GM12875 (cell line): ENCODE results near the gene NOS1AP.

Experiments
- H3K4me3 ChIP-seq: one replicate; pipeline ENCODE4 v1.5.1; 2011; ENCODE audit warnings: low read depth, low read length, control low read depth
- TF ChIP-seq, protein P1 (sequence below): IDR thresholded peaks from 2 replicates; pipeline ENCODE4 v1.5.1; 2011; ENCODE audit warnings: low read depth, mild to moderate bottlenecking, control low read depth, inconsistent platforms, low read length, moderate library complexity, borderline replicate concordance; ENCODE audit not compliant: insufficient read depth

The NOS1AP gene

GRCh38 chr1:162284206-162284955 is 214.9 kb downstream of the NOS1AP start:
- TF ChIP-seq, protein P1, sequence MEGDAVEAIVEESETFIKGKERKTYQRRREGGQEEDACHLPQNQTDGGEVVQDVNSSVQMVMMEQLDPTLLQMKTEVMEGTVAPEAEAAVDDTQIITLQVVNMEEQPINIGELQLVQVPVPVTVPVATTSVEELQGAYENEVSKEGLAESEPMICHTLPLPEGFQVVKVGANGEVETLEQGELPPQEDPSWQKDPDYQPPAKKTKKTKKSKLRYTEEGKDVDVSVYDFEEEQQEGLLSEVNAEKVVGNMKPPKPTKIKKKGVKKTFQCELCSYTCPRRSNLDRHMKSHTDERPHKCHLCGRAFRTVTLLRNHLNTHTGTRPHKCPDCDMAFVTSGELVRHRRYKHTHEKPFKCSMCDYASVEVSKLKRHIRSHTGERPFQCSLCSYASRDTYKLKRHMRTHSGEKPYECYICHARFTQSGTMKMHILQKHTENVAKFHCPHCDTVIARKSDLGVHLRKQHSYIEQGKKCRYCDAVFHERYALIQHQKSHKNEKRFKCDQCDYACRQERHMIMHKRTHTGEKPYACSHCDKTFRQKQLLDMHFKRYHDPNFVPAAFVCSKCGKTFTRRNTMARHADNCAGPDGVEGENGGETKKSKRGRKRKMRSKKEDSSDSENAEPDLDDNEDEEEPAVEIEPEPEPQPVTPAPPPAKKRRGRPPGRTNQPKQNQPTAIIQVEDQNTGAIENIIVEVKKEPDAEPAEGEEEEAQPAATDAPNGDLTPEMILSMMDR = no peak
- no peak overlapping the region for H3K4me3 ChIP-seq

- H3K4me3 ChIP-seq = no peak overlapping the region
- TF ChIP-seq, protein P1 = no peak
Observed at GRCh38 chr1:162285149-162285561, 215.7 kb downstream of the NOS1AP start.

GRCh38 chr1:162291000-162291399 is 221.5 kb downstream of the NOS1AP start:
- no peak overlapping the region for H3K4me3 ChIP-seq
- TF ChIP-seq, protein P1 = no peak

DNA sequence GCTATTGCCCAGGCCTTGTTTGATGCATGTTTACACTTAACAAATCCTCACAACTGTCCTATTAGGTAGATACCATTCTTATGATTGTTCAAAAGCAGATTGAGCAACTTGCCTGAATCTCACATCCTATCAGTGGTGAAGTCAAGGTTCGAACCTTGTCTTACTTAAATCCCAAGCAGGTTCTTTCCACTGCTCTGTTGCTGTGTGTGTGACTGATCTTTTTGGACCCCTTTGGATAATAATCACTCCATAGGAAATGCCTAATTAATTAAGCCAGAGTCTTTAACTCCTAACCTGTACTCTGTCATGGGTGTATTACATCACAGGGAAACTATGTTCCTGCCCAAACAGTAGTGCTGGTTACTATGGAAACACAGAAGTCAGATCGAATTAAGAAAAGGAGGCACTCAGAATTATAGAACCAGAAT is 222.9 kb downstream of the NOS1AP start:
- TF ChIP-seq, protein P1 = no peak
- H3K4me3 ChIP-seq = no peak overlapping the region

- TF ChIP-seq, protein P1 = no peak
- H3K4me3 ChIP-seq = no peak overlapping the region
Observed at GRCh38 chr1:162293073-162293692, 223.7 kb downstream of the NOS1AP start.

DNA sequence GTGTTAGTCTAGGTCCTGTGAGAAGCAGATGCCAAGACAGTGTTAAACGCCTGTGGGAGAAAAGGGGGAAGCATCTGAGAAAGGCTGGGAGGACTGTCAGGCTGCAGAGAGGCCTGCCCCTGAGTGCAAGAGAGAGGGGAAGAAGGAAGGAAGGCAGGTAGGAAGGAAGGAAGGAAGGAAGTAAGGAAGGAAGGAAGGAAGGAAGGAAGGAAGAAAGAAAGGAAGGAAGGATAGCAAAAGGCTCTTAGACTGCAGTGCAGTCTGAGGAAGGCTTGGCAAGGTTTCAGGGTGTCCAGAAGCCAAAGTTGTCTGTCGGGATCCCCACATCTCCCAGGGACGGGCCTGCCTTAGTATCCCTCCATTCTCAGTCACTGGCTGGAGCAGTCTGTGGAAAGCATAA is 224.5 kb downstream of the NOS1AP start:
- no peak overlapping the region for H3K4me3 ChIP-seq
- TF ChIP-seq, protein P1 = no peak

DNA sequence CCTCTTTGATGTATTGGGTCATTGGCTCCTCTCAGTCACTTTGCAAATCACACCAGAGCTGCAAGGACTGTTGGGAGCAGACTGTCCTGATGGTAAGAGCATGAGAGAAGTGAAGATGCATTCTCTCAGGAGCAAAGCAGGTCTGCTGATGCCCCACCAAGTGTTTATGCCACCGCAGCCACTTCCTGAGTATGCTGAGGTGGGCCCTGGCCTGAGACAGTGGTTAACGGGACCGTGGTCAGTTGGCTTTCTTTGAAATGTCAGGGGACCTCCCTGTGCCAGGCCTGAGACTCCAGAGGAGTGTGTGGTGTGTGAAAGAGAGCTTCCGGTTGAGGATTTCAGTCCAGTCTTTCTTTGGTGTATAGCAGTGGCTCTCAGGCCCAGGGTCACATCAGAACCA is 227.7 kb downstream of the NOS1AP start:
- no peak overlapping the region for H3K4me3 ChIP-seq
- TF ChIP-seq, protein P1 = no peak
